Measurements from ENCODE around the gene TMEM169.

Gene TMEM169

DNA sequence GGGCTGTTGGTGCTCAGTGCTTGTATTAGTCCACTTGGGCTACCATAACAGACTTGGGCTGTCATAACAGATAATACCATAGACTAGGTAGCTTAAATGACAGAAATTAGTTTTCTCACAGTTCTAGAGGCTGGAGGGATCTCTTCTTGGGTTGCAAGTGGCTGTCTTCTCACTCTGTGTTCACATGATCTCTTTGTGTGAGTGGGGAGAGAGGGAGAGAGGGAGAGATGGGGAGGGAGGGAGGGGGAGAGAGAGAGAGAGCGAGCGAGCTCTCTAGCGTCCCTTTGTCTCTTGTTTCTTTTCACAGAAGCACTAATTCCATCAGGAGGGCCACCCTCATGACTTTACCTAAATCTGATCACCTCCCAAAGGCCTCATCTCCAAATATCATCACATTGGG lies 23.0 kb downstream of the TMEM169 start:
- DNase-seq (ENCODE audit: low read depth in 2 of 2), result no peak

DNA sequence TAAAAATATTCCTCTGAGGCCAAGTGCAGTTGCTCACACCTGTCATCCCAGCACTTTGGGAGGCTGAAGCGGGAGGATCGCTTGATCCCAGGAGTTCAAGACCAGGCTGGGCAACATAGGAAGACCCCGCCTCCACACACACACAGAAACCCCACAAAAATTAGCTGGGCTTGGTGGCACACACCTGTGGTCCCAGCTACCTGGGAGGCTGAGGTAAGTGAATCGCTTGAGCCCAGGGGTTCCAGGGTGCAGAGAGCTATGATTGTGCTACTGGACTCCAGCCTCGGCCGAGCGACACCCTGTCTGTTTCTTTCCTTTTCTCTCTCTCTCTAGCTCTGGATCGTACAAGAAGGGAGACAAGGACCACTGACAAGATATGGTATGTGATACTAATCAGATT lies 25.6 kb downstream of the TMEM169 start:
- DNase-seq (ENCODE audit: low read depth in 2 of 2), result no peak

DNA sequence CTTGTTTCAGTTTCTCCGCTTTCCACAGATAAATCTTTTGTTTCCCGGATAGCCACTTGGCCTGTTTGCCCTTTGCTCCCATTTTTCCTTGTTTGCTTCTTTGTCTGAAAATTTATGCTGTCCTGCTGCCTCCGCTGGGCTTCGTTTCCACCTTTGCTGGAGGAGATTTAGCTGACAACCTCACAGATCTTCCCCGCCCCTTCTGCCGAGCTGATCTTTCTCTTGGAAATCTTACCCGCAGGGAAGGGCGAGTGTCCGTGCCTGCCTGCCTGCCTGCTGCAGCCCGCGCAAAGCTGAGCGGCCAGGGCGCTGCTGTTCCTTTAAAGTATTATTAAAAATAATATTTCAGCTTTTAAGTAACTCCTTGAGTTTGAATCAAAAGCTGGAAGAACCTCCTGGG lies 26.0 kb downstream of the TMEM169 start:
- DNase-seq (ENCODE audit: low read depth in 2 of 2), result no peak

DNA sequence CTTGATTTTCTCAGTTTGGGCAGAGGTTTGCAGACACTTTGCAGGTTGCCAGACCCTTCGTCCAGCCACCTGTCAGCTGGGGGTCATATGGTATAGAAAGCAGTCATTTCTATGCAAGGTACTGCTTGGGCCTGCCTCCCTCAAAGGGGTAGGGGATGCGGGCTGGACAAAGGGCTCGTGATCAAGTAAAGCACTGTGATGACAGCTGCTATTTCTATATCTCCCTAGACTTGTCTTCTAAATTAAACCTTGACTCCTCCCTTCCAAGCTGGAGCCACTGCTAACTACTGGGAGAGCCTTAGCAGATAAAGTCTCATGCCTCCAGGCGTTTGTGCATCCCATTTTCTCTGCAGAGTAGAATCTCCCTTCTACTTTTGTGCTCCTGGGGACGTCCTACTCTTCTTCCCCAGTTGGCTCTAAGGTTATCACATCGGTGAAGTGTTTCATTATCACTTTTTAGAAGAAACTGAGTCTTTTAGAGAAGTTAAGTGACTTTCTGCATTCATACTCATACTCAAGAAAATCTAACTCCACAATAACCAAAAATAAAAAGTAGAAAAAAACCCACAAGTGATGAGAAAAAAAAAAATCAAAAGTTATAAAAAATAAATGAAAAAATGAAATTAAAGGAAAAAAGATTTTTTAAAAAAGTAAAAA lies 26.7 kb downstream of the TMEM169 start:
- no peak for DNase-seq (ENCODE audit: low read depth in 2 of 2)

DNA sequence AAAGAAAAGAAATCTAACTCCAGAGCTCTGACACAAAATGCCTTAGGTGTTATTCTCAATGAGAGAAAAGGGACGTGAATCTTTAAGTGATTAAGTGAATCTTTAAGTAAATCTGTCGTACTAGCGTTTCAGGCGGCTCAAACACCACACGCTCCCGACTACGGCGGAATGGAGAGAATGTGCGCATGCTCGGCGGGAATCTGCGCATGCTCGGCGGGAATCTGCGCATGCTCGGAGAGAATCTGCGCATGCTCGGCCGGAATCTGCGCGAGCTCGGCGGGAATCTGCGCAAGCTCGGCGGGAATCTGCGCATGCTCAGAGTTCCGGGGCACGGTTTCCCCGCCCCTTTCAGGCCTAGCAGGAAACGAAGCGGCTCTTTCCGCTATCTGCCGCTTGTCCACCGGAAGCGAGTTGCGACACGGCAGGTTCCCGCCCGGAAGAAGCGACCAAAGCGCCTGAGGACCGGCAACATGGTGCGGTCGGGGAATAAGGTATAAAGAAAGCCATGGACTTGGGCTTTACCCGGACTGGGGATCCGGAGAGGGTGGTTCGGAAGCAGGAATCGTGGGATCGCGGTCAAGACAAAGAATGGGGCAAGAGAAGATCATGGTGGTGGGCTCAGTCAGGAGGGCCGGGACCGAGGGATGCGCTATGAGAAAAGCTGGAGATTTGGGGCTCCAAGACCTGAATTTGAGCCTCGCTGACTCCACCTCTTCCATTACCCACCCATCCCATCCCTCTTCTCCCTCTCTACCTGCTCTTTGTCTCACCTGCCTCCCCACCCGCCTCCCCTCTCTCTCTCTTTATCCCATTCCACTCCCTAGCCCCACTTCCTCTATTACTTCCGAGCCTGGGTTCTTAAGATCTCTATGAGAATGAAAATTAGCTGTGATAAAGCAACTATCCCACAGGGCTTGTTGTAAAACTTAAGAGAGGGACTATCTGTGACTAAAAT lies 27.5 kb downstream of the TMEM169 start, which contains the start of gene XRCC5:
TSS of gene XRCC5 (plus strand) at position 382 of the 955 bp plus-strand sequence. CDS start at position 471, 89 bp downstream.
- peak; percentile 97 for DNase-seq (ENCODE audit: low read depth in 2 of 2)

DNA sequence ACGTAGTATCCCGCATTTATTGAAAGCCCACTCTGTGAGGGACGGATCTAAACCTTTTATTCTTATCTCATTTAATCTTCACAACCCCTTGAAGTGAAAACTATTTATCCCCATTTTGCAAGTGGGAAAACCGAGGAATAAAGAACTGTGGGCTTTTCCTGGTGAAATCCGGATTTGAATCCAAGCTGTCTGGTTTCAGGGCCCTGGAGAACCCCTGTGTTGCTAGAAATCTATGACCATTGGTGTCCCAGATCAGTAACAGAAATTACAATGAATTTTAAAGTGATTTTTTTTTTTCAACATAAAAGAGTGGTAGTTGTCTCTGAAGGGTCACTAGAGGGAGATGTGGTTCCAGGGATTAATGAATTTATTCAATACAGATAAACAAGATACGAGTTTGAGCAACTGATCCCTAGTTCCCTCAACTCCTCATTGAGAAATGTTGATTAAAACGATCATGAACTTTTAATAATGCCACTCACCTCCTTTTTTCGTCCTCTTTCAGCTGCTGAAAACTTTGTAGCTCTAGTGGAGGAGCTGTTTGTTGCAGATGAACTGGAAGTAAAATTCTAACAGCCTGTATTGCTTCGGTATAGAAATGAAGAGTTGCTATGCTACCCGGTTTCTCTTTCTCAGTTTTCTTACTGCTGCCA lies 28.4 kb downstream of the TMEM169 start:
- DNase-seq (ENCODE audit: low read depth in 2 of 2), result no peak

DNA sequence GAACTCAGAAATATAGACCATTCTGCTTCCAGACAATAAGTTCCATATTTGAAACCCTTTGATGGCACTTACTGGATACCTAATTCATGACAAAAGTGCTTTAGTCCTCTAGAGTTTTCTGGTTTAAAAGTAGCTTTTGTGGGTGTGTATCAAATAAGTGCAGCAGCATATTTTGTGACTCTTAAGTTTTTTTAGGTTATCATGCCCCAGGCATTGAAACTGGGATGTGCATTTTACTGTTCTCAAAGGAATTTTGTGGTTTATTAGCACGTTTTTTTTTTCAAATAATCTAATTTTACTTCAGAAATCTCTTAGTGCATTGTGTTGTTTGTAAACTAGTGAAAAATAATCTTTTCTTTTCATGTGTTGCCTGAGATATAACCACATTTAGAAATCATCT lies 28.9 kb downstream of the TMEM169 start:
- no peak for DNase-seq (ENCODE audit: low read depth in 2 of 2)

DNA sequence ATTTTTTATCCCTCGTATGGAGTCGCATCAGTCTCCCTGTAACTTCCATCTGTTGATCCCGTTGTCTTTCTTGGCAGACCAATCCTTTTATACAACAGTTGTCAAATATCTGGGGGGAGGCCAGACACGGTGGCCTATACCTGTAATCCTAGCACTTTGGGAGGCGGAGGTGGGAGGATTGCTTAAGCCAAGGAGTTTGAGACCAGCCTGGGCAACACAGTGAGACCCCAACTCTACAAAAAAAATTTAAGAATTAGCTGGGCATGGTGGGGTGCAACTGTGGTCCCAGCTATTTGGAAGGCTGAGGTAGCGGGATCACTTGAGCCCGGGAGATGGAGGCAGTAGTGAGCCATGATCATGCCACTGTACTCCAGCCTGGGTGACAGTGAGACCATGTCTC lies 29.4 kb downstream of the TMEM169 start:
- DNase-seq (ENCODE audit: low read depth in 2 of 2), result no peak

DNA sequence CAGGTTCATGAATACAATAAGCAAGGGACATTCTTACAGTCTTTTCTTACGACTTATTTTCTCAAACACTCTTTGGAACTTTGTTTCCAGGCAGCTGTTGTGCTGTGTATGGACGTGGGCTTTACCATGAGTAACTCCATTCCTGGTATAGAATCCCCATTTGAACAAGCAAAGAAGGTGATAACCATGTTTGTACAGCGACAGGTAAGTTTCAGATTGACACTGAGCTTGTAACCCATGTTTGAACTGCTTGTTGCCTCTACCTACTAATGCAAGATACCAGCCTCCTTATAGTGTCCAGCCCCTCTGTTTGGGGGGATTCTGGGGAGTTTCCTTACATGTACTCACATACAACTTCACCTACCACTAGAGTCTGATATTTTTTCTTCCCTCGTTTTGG lies 31.2 kb downstream of the TMEM169 start:
- DNase-seq (ENCODE audit: low read depth in 2 of 2), result no peak

DNA sequence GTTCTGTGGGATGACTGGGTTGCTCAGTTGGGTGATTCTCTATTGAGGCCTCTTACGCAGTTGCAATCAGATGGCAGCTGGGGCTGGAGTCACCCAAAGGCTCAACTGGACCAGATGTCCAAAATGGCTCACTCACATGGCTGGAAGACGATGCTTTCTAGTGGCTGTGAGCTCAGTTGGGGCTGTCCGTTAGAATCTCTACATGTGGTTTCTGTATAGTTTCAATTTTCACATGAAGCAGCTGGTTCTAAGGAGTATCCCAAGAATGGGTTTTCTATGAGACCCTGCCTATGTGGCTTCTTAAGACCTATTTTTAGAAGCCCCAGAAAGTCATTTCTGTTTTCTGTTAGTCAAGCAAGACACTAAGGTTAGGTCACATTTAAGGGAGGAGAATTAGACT lies 31.9 kb downstream of the TMEM169 start:
- no peak for DNase-seq (ENCODE audit: low read depth in 2 of 2)

DNA sequence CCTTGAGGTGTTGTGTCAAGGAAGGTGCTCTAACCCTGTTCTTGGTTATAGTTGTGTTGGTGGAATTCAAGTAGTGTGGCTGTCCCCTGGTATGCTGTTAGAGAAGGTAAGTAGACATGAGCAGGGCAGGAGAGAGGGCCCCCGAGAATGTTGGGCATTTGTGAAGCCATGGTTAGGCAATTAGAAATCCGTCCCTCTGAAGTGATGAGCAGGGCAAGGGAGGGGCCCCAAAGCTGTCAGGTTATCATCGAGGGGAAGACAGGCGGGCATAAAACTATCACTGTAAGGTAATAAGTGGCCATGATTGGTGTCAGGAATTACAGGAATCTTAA lies 32.6 kb downstream of the TMEM169 start:
- DNase-seq (ENCODE audit: low read depth in 2 of 2), result no peak

DNA sequence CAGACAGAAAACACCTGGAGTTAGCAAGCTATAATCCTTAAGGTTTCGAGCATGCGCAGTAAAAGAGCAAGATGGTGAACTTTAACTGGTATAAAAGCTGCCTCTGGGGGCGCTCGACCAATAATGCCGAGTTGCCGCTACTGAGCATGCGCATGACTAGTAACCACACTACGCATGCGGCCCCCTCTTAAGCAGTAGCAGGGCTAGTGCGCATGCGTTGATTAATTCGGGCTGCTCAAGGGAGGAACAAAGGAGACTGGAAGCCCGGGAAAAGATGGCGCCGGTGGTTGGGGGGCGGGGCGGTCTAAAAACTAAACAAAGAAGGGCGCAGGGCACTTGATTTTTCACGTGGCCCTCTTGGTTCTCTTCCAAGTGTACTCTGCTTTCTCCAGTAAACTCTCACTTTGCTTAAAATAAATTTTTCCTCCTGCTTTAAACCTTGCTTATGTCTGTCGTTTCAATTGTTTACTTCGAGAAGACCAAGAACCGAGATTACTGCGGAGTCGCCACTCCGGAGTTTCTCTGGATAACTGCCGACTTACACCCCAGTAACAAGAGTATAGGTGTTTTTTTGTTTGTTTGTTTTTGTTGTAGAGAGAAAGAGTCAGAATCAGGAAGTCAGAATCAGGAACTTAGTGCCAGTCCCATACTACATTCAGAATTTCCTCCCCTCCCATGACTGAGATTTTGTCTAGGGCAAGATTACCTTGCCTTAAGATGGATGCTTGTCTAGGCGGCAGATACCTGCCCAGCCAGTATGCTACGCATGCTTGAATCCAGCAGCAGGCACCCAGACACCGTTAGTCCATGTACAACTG lies 33.2 kb downstream of the TMEM169 start:
- peak; percentile 93 to 95 for DNase-seq (ENCODE audit: low read depth in 2 of 2)

DNA sequence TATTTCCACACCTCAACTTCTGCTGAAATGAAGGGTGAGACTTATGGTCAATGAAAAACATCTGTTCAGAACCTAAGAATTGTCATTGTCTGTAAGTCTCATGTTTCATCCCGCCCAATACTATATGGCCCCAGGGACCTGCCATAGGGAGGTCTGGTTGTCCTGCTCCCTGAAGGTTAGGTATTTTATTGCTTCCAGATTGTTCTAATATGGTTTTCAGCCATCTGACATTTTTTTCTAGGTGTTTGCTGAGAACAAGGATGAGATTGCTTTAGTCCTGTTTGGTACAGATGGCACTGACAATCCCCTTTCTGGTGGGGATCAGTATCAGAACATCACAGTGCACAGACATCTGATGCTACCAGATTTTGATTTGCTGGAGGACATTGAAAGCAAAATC lies 34.7 kb downstream of the TMEM169 start:
- no peak for DNase-seq (ENCODE audit: low read depth in 2 of 2)

DNA sequence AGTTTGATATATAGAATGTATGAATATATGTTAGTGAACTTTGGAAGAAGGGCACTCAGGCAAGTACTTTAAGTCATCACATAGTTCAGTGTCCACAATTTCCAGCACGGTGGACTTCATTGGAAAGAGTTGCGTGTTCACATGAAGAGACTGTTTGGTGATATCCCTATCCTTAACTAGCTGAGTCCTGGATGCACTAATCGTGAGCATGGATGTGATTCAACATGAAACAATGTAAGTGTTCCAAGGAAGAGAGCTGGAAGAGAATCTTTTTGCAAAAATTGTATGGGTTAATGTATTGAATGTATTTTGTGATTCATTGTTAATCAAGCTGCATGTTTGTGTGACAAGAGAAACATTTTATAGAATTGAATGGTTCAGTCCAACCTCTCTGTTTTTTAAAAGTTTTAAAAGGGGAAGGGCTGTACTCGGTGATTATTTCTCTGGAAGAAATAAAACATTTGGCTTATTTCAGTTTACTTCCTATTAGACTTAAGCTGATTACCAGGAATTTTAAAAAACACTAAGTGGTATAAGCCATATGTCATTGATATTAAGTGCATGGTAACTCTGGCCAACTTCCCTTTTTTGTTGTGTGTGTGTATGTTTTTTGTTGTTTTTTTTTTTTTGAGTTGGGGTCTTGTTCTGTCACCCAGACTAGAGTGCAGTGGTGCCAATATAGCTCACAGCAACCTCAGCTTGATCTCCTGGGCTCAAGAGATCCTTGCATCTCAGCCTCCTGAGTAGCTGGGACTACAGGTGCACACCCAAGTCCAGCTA lies 36.0 kb downstream of the TMEM169 start:
- no peak for DNase-seq (ENCODE audit: low read depth in 2 of 2)

DNA sequence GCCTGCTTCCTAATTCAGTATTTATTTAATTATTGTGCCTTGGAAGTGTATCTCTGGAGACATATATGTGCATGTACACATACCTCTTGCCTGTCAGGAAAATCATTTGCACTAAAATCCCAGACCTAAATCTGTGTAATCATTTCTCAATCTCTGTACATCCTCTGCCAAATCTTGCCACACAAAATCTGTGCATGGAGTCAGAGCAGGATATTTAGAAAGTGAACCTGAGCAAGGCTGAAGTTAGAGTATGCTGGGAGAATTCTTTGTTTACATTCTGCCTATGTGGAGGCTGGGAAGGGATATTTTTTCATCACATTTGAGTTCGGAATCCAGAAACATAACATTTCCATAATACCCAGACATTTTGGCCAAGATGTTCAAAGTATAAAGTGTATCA lies 36.8 kb downstream of the TMEM169 start:
- no peak for DNase-seq (ENCODE audit: low read depth in 2 of 2)

DNA sequence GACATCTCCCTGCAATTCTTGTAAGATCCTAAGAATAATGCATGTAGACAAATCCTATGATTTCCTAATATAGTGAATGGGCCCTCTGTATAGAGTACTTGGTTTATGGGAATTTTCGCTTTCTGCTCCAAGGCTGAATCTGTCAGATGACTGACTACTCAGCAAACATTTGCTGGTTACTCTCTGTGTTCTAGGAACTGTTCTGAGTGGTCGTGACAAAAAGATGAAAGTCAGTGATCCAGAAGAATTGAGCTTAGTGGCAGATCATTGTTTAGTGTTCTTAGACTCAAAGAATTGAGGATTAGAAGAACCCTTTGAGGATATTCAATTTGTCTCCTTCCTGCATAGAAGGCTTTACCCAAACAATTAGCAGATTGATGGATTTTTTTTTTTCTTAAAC lies 37.4 kb downstream of the TMEM169 start:
- DNase-seq (ENCODE audit: low read depth in 2 of 2), result no peak

DNA sequence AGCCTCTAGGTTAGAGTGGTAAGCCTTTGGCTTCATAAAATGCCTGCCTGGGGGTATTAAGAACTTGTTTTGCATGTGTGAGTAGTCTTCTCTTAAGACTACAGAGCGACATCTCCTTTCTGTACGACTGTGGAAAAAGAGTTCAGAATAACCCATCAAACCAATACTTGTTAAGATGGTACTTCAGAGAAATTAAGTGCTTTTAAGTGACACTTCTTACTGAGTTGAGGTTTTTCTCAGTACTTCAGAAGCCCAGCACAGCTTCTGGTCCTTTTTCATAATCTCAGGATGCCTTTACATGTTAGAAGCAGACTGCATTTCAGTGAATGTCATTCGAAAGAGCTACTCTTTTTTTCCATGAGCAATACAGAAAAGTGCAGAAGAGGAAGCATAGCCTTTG lies 38.3 kb downstream of the TMEM169 start:
- DNase-seq (ENCODE audit: low read depth in 2 of 2), result no peak

DNA sequence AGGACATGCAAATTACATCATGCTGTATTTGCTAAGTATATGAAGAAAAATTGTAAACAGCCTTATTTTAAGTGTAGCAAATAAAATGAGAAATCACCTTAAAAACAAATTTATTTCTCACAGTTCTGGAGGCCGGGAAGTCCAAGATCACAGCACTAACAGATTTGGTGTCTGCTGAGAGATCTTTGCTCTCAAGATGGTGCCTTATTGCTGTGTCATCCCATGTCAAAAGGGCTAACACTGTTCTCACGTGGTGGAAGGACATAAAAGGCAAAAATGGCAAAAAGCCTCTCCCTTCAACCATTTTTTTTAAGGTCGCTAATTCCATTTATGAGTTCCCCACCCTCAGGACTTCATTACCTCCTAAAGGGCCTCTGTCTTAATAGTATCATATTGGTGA lies 39.5 kb downstream of the TMEM169 start:
- DNase-seq (ENCODE audit: low read depth in 2 of 2), result no peak

DNA sequence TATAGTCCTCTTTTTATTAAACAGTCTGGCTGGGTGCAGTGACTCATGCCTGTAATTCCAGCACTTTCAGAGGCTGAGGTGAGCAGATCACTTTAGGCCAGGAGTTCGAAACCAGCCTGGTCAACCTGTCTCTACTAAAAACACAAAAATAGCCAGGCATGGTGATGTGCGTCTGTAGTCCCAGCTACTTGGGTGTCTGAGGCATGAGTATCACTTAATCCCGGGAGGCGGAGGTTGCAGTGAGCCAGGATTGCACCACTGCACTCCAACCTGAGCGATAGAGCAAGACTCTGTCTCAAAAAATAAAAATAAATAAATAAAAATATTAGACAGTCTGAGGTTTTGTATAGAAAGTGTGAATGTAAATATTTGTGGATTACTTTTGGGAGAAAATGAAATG lies 45.2 kb downstream of the TMEM169 start:
- DNase-seq (ENCODE audit: low read depth in 2 of 2), result no peak

DNA sequence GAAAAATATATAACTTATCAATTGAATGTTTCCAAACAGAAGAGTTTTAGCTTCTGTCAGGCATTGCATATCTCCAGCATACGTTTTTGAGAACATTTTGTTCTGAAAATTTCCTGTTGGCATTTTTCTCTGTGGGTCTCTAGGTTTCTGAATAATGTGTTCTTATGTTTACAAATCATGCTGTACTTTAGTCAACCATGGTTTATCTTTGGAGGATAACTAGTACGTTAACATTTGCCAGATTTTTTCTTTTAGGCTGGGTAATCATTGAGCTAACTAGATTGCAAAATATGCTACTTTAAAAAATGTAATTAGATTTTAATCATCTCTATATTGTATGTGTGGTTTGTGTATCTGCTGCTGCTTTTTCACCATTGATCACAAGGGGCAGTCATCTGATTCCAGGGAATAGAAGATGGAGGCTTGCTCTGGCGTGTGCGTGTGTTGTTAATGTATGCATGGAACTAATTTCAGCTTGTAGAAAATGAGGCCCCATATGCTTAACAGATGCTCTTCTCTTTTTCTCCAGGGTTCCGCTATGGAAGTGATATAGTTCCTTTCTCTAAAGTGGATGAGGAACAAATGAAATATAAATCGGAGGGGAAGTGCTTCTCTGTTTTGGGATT lies 48.7 kb downstream of the TMEM169 start:
- no peak for DNase-seq (ENCODE audit: low read depth in 2 of 2)

Data from activated CD4-positive, alpha-beta T cell treated with anti-CD3 and anti-CD28 coated beads for 24 hours (primary cell).